B cell (primary cell): ENCODE measurements around the gene MYRIP. TPM values are rescaled to one million over a fixed set of nuclear protein-coding genes. Genes with fewer than 3 reads are reported as not detected.

ENCODE experiments used
- ATAC-seq: fragments of 200-7000 bp; cut with Tn5 transposase; one replicate; pipeline ENCODE4 v1.10.0; 2021; ENCODE audit warnings: low read depth, mild to moderate bottlenecking, moderate number of reproducible peaks, moderate library complexity
- CTCF ChIA-PET: fragments of 350-600 bp; sonication (Branson Sonifier 250); formaldehyde crosslinking; loops from one replicate; lab custom pipeline; 2021; ENCODE audit warnings: antibody characterized with exemption, inconsistent platforms; lab: Charles Lee
- POLR2A ChIA-PET: fragments of 350-600 bp; sonication (Branson Sonifier 250); formaldehyde crosslinking; loops from one replicate; lab custom pipeline; 2021; ENCODE audit warnings: antibody characterized with exemption; lab: Charles Lee
- DNase-seq: peaks from one replicate; pipeline ENCODE4 v3.0.0; 2013
- H2AFZ ChIP-seq: 2 replicates; pipeline ENCODE4 v1.6.1; 2012; ENCODE audit warnings: mild to moderate bottlenecking, low read depth, low read length; ENCODE audit not compliant: insufficient read depth, poor library complexity, severe bottlenecking
- H3K27ac ChIP-seq, 2 donors: 1 replicate in 1 of 2; 2 replicates in 1 of 2; pipeline ENCODE4 v1.5.1; 2012 to 2013; ENCODE audit warnings: low read length in 2 of 2, mild to moderate bottlenecking in 2 of 2, moderate library complexity in 1 of 2
- H3K27me3 ChIP-seq, 4 experiments: fragments of 200-600 bp in 1 of 4; sonication (generic) in 1 of 4; replicated peaks in 1 of 4; 1 replicate in 2 of 4; 2 replicates in 2 of 4; pipeline versions ENCODE4 v1.6.1 to v1.7.0; 2013 to 2016; ENCODE audit warnings: low read length in 3 of 4, mild to moderate bottlenecking in 2 of 4, mixed read lengths in 1 of 4, moderate library complexity in 1 of 4; ENCODE audit not compliant: insufficient read depth in 4 of 4, control insufficient read depth in 3 of 4; ENCODE audit errors: control extremely low read depth in 1 of 4
- H3K36me3 ChIP-seq, 2 experiments: replicated peaks in 1 of 2; 1 replicate in 1 of 2; 2 replicates in 1 of 2; pipeline versions ENCODE4 v1.6.1 to v1.7.1; 2013; ENCODE audit warnings: low read length in 1 of 2; ENCODE audit not compliant: insufficient read depth in 2 of 2, control insufficient read depth in 1 of 2; ENCODE audit errors: control extremely low read depth in 1 of 2, extremely low read depth in 1 of 2
- H3K4me1 ChIP-seq, 2 donors: fragments of 200-600 bp in 1 of 2; sonication (generic) in 1 of 2; 1 replicate in 1 of 2; 2 replicates in 1 of 2; pipeline versions ENCODE4 v1.5.1 to v1.6.1; 2013 to 2017; ENCODE audit warnings: low read length in 2 of 2; ENCODE audit not compliant: control insufficient read depth in 2 of 2, insufficient read depth in 2 of 2
- H3K4me2 ChIP-seq: replicated peaks from 2 replicates; pipeline ENCODE3; 2012; ENCODE audit warnings: mild to moderate bottlenecking, low read depth, low read length; ENCODE audit not compliant: poor library complexity, severe bottlenecking
- H3K4me3 ChIP-seq, 5 experiments: fragments of 200-600 bp in 1 of 5; sonication (generic) in 1 of 5; 1 replicate in 3 of 5; 2 replicates in 2 of 5; pipeline versions ENCODE4 v1.5.1 to v1.7.0; 2011 to 2016; ENCODE audit warnings: low read length in 4 of 5, mild to moderate bottlenecking in 4 of 5, low read depth in 2 of 5, control low read depth in 1 of 5, moderate library complexity in 1 of 5; ENCODE audit not compliant: insufficient read depth in 1 of 5; ENCODE audit errors: control extremely low read depth in 1 of 5, extremely low read depth in 1 of 5
- H3K79me2 ChIP-seq: fragments of 200-600 bp; sonication (generic); one replicate; pipeline ENCODE4 v1.6.0; 2016; ENCODE audit warnings: low read length; ENCODE audit not compliant: control insufficient read depth, insufficient read depth
- H3K9ac ChIP-seq: fragments of 200-600 bp; sonication (generic); 2 replicates; pipeline ENCODE4 v1.6.1; 2017; ENCODE audit warnings: mild to moderate bottlenecking, low read length, moderate library complexity
- H3K9me3 ChIP-seq, 3 donors: one replicate each; pipeline versions ENCODE4 v1.6.1 to v1.7.1; 2013; ENCODE audit warnings: low read length in 2 of 3; ENCODE audit not compliant: control insufficient read depth in 2 of 3, insufficient read depth in 1 of 3; ENCODE audit errors: control extremely low read depth in 1 of 3
- H4K20me1 ChIP-seq: 2 replicates; pipeline ENCODE4 v1.6.0; 2012; ENCODE audit warnings: mild to moderate bottlenecking, low read length; ENCODE audit not compliant: insufficient read depth, control insufficient read depth, poor library complexity, severe bottlenecking
- H3K27ac Mint-ChIP-seq: one replicate; pipeline ENCODE4 v1.8.0; 2021; ENCODE audit warnings: mixed read lengths
- H3K27me3 Mint-ChIP-seq: one replicate; pipeline ENCODE4 v1.8.0; 2021; ENCODE audit warnings: mixed read lengths
- H3K4me1 Mint-ChIP-seq: one replicate; pipeline ENCODE4 v1.8.0; 2021; ENCODE audit warnings: mixed read lengths
- H3K4me3 Mint-ChIP-seq: one replicate; pipeline ENCODE4 v1.8.0; 2021; ENCODE audit warnings: mixed read lengths
- H3K9me3 Mint-ChIP-seq: one replicate; pipeline ENCODE4 v1.8.0; 2022; ENCODE audit warnings: mixed read lengths; ENCODE audit not compliant: insufficient read depth
- CTCF ChIP-seq: fragments of 200-600 bp; IDR thresholded peaks from one replicate; pipeline ENCODE4 v1.8.0; 2022; ENCODE audit warnings: antibody characterized with exemption, mild to moderate bottlenecking
- EZH2 ChIP-seq: IDR thresholded peaks from 2 replicates; pipeline ENCODE4 v1.6.1; 2012; ENCODE audit warnings: borderline replicate concordance, low read depth, mild to moderate bottlenecking, moderate library complexity, low read length; ENCODE audit not compliant: insufficient read depth, poor library complexity, severe bottlenecking
- WGBS: methylation state at CpG from one replicate; pipeline ENCODE4 v1.1.5; 2013; ENCODE audit warnings: missing lambda C conversion rate; ENCODE audit not compliant: insufficient coverage; 5-methylcytosine and 5-hydroxymethylcytosine counted together
- intact Hi-C: fragments of 100-400 bp; cut with micrococcal nuclease; formaldehyde crosslinking; loops from one replicate; pipeline ENCODE4 v1.10.0; 2022
- polyA plus RNA-seq: library from polyadenylated mRNA; depleted of rRNA; stranded (reverse); fragments of >200 nt; gene quantifications from 2 replicates; pipeline ENCODE4 v1.2.3, GENCODE V29; 2012
- total RNA-seq, 2 donors: library from RNA; stranded (reverse); fragments of 120-200 nt in 1 of 2; gene quantifications; 1 replicate in 1 of 2; 2 replicates in 1 of 2; pipeline versions ENCODE4 v1.2.3 to v1.2.4, GENCODE V29; 2013 to 2022

The MYRIP gene
- total and polyA plus RNA-seq, 2 donors (not counting 1 experiment from before 2014, with no cell fraction given) = 0.03 to 0.10 TPM

GRCh38 chr3:40254491-40254890 lies 445.1 kb downstream of the MYRIP start:
- Histone ChIP-seq H3K27ac (no peak overlapping the region), H3K4me1 (no peaks in the 10 kb centered on the region), H3K79me2 (no peaks in the 10 kb centered on the region), H3K36me3 (no peaks in the 10 kb centered on the region), H3K27me3 (no peaks in the 10 kb centered on the region), H3K4me3 (no peak overlapping the region), H4K20me1 (no peaks in the 10 kb centered on the region), H3K9ac (no peak overlapping the region), H3K4me2 (no peak overlapping the region), H3K9me3 (no peaks in the 10 kb centered on the region), H2AFZ (no peak overlapping the region)
- no peaks in the 10 kb centered on the region for H3K27me3 Mint-ChIP-seq
- H3K4me3 Mint-ChIP-seq = no peak overlapping the region
- TF ChIP-seq CTCF (no peak), EZH2 (no peak)
- no peak for ATAC-seq
- intact Hi-C loops = no loop called here
- ChIA-PET CTCF (no interaction called here), POLR2A (no interaction called here)
- peaks cover 2% of the 10 kb centered on the region for H3K4me1 Mint-ChIP-seq
- H3K9me3 Mint-ChIP-seq = no peaks in the 10 kb centered on the region
- no CpG with 5 or more reads among the region's 2 CpGs for WGBS
- DNase-seq = no peak
- no peak overlapping the region for H3K27ac Mint-ChIP-seq

- Mint-ChIP-seq H3K27me3 (no peaks in the 10 kb centered on the region), H3K4me3 (no peak overlapping the region), H3K27ac (no peak overlapping the region), H3K4me1 (peaks cover 2% of the 10 kb centered on the region), H3K9me3 (no peaks in the 10 kb centered on the region)
- no peak for TF ChIP-seq CTCF
- TF ChIP-seq EZH2 = no peak
- intact Hi-C loops = no loop called here
- Histone ChIP-seq H3K4me1 (no peaks in the 10 kb centered on the region), H3K36me3 (no peaks in the 10 kb centered on the region), H3K27ac (no peak overlapping the region), H3K79me2 (no peaks in the 10 kb centered on the region), H4K20me1 (no peaks in the 10 kb centered on the region), H3K9me3 (no peaks in the 10 kb centered on the region), H3K4me3 (no peak overlapping the region), H3K27me3 (no peaks in the 10 kb centered on the region), H2AFZ (no peak overlapping the region), H3K4me2 (no peak overlapping the region), H3K9ac (no peak overlapping the region)
- no CpG with 5 or more reads among the region's 2 CpGs for WGBS
- ATAC-seq (no peak), DNase-seq (no peak)
- ChIA-PET POLR2A (no interaction called here), CTCF (no interaction called here)
Measured at GRCh38 chr3:40254891-40255290, 445.5 kb downstream of the MYRIP start.
